ENCODE data around the gene THSD4. TPM values are rescaled to one million over a fixed set of nuclear protein-coding genes. Genes with fewer than 3 reads are reported as not detected.

Gene THSD4
- total RNA-seq, 6 donors from 2014 or later: 16.8 to 39.7 (median 21.7) TPM

DNA sequence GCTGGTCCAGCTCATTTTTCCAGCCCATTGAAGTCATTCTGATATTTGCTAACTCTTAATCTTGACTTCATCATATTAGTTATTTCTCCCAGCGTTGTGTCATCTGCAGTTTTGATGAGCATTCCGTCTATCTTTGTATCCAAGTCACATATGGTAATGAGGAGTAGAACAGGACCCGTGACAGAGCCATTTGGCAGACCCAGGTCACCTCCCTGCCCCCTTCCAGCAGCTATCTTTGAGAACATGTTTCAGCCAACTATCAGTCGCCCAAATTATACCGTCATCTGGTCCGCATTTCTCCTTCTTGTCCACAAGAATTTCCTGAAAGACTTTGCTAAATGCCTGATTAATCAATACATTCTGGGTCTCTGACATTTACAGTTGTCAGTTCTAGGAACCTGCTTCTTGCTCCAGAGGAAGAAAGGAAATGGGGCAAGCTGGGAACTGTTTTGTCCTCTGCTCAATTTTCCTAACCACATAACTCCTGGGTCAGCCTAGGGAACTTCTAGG is 347.9 kb downstream of the THSD4 start:
- TF ChIP-seq POLR2A (IDR thresholded peaks at IDR 0.05) (no peak), POLR2AphosphoS5 (IDR thresholded peaks at IDR 0.05) (no peak), EP300 (IDR thresholded peaks at IDR 0.05) (no peak)
- TF ChIP-seq, protein P1, sequence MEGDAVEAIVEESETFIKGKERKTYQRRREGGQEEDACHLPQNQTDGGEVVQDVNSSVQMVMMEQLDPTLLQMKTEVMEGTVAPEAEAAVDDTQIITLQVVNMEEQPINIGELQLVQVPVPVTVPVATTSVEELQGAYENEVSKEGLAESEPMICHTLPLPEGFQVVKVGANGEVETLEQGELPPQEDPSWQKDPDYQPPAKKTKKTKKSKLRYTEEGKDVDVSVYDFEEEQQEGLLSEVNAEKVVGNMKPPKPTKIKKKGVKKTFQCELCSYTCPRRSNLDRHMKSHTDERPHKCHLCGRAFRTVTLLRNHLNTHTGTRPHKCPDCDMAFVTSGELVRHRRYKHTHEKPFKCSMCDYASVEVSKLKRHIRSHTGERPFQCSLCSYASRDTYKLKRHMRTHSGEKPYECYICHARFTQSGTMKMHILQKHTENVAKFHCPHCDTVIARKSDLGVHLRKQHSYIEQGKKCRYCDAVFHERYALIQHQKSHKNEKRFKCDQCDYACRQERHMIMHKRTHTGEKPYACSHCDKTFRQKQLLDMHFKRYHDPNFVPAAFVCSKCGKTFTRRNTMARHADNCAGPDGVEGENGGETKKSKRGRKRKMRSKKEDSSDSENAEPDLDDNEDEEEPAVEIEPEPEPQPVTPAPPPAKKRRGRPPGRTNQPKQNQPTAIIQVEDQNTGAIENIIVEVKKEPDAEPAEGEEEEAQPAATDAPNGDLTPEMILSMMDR (IDR thresholded peaks at IDR 0.05): no peak
- no peak for ATAC-seq (ENCODE audit: low FRiP score in 2 of 2)

DNA sequence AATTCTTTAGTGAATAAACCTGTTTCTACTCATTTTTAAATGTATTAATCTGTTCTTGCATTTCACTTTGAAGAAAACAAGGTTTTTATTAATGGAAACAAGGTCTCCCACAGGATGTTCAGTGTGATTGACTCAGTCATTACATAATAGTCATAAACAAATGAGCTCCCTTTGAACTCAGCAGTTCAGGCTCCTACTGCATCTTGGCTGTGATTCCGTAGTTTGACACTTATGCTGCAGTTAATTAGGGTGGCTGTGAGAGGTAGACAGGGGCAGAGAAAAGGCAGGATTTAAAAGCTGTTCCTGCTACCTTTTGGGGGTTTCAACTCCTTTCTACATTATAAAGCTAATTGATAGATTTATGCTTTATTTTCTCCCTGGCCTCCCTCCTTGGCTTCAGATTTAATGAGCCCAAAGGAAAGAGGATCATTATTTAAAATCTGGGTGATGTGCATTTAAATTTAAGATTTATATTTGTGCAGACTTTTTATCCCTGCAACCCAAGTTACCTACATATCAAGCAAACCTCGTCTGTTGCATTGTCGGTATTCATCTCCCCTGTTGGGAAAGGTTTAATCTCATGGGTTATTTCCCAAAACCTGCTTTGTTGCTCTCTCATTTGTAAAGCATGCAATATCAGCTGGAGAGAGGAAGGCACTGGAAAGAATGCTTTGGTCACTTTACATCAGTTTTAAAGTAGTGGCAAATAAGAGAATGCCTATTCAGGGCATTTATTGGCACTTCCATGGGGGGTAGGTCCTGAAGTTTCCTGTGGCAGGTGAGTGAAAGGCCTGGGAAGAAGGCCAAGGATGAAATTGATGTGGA is 350.1 kb downstream of the THSD4 start:
- Histone ChIP-seq H3K9me3 (no peaks in the 10 kb centered on the region), H3K4me3 (no peak overlapping the region), H3K36me3 (no peaks in the 10 kb centered on the region), H3K27ac (no peak overlapping the region), H3K4me1 (no peaks in the 10 kb centered on the region), H3K27me3 (no peaks in the 10 kb centered on the region)
- WGBS, 2 donors: 78 to 89% methylated on average over 3 of the region's 3 CpGs
- DNase-seq (no peak), ATAC-seq (ENCODE audit: low FRiP score in 2 of 2) (no peak)
- TF ChIP-seq POLR2AphosphoS5 (IDR thresholded peaks at IDR 0.05) (no peak), POLR2A (IDR thresholded peaks at IDR 0.05) (no peak), EP300 (IDR thresholded peaks at IDR 0.05) (no peak)
- TF ChIP-seq, protein P1 (IDR thresholded peaks at IDR 0.05): no peak

More for the DNA sequence above, 347.9 kb downstream of the THSD4 start:
- Histone ChIP-seq H3K27ac (no peak overlapping the region), H3K36me3 (no peaks in the 10 kb centered on the region), H3K4me3 (no peak overlapping the region), H3K27me3 (no peaks in the 10 kb centered on the region), H3K4me1 (no peaks in the 10 kb centered on the region), H3K9me3 (no peaks in the 10 kb centered on the region)
- 86 to 96% methylated on average over 6 of the region's 6 CpGs for WGBS, 2 donors
- no peak for DNase-seq

DNA sequence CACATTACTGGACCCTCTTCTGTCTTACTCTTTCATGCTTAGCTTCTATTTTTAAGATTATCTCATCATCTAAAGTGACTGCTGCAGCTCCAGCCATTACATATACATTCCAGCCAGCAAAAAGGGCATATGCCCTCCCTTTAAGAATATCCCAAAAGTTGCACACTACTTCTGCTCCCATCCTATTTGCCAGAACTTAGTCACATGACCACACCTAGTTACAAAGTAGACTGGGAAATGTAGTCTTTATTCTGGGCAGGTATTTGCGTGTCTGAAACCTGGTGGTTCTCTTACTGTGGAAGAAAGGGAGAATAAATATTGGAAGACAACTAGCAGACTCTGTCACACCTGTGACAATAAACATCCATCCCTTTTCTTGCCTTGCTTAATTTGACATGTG is 353.4 kb downstream of the THSD4 start:
- ATAC-seq (ENCODE audit: low FRiP score in 2 of 2) (no peak), DNase-seq (no peak)
- H3K27me3 ChIP-seq: no peaks in the 10 kb centered on the region
- H3K4me1 ChIP-seq: no peaks in the 10 kb centered on the region
- 89 to 93% methylated on average over 1 of the region's 1 CpG for WGBS, 2 donors
- no peak overlapping the region for H3K27ac ChIP-seq
- H3K9me3 ChIP-seq: no peaks in the 10 kb centered on the region
- TF ChIP-seq, protein P1 (IDR thresholded peaks at IDR 0.05): no peak
- no peak for TF ChIP-seq EP300 (IDR thresholded peaks at IDR 0.05)
- no peak for TF ChIP-seq POLR2A (IDR thresholded peaks at IDR 0.05)
- no peak for TF ChIP-seq POLR2AphosphoS5 (IDR thresholded peaks at IDR 0.05)
- H3K36me3 ChIP-seq: no peaks in the 10 kb centered on the region
- no peak overlapping the region for H3K4me3 ChIP-seq

DNA sequence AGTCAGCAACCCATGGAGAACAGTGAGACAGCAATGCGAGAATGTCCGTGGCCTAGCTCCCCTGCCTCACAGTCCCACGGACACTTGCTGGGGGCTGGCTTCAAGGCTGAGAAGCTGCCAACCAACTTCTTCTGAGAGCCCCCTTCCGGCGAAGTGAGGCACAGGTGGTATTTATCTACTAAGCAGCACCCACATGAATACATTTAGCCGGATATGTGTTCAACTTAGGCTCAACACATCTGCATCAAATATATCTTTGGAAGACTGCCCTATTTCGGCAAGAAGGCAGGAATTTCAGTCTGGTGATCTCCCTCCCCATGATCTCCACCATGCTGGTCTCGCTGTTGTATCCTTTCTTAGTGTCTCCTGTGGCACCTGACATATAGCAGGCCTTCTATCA is 354.1 kb downstream of the THSD4 start:
- Histone ChIP-seq H3K27ac (no peak overlapping the region), H3K4me3 (no peak overlapping the region), H3K4me1 (no peaks in the 10 kb centered on the region), H3K36me3 (no peaks in the 10 kb centered on the region), H3K27me3 (no peaks in the 10 kb centered on the region), H3K9me3 (no peaks in the 10 kb centered on the region)
- DNase-seq (no peak), ATAC-seq (ENCODE audit: low FRiP score in 2 of 2) (no peak)
- whole genome bisulfite sequencing, 2 donors: 90 to 94% methylated on average over 8 of the region's 8 CpGs
- TF ChIP-seq, protein P1 (IDR thresholded peaks at IDR 0.05): no peak
- no peak for TF ChIP-seq EP300 (IDR thresholded peaks at IDR 0.05)
- TF ChIP-seq POLR2AphosphoS5 (IDR thresholded peaks at IDR 0.05): no peak
- no peak for TF ChIP-seq POLR2A (IDR thresholded peaks at IDR 0.05)

Measured in upper lobe of left lung (tissue), 6 donors.